ENCODE data around the gene LRRN3.

DNA sequence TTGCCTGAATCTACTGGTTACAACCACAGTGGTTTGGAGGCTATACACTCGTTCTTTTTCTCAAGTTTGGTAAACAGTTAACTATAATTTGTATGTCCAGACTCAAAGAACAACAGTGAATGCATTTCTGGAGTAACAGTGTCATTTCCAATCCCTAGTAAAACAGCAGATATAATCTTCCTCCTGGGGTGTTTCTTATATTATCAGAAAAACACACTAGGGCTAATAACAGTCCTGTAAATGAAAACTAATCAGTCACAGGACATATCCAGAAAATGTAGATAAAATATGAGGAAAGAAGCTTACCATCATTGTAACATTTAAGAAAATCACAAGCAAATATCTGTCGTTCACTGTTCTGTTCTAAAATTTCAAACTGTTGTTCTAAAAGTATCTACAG lies 82.6 kb downstream of the LRRN3 start:
- no peak for TF ChIP-seq CTCF (IDR thresholded peaks at IDR 0.05; ENCODE audit: insufficient read depth, low read depth, low read length)
- TF ChIP-seq EZH2 (IDR thresholded peaks at IDR 0.05; ENCODE audit: insufficient read depth, low read length): no peak
